ENCODE data around the gene ACTR1B.
"Not testable (repeated sequence)": the region's sequence is repeated elsewhere in the genome, so short reads cannot be mapped to it uniquely, and the experiment has no call there.

Gene ACTR1B

GRCh38 chr2:97688062-97688827 is 24.4 kb upstream of the ACTR1B start:
- DNase-seq, result no peak

- DNase-seq, result not testable (repeated sequence)
These were observed 23.4 kb upstream of the ACTR1B start for GRCh38 chr2:97687235-97687634.

GRCh38 chr2:97678298-97678697 is 14.5 kb upstream of the ACTR1B start:
- DNase-seq, result peak; percentile 10

GRCh38 chr2:97677480-97677879 is 13.6 kb upstream of the ACTR1B start:
- no peak for DNase-seq

- no peak for DNase-seq
These were observed 12.8 kb upstream of the ACTR1B start for GRCh38 chr2:97676620-97677019.

GRCh38 chr2:97675430-97676113 is 11.7 kb upstream of the ACTR1B start:
- DNase-seq, result no peak

- no peak for DNase-seq
These were observed 10.1 kb upstream of the ACTR1B start for GRCh38 chr2:97673915-97674283.

- DNase-seq, result no peak
These were observed 9.5 kb upstream of the ACTR1B start for GRCh38 chr2:97673182-97673914.

- DNase-seq, result not testable (repeated sequence)
These were observed 8.8 kb upstream of the ACTR1B start for GRCh38 chr2:97672606-97673140.

GRCh38 chr2:97671526-97671925 is 7.7 kb upstream of the ACTR1B start:
- DNase-seq, result no peak

GRCh38 chr2:97670471-97670870 is 6.6 kb upstream of the ACTR1B start:
- no peak for DNase-seq

GRCh38 chr2:97669448-97669847 is 5.6 kb upstream of the ACTR1B start, which contains the start of gene C2orf92:
Gene C2orf92 (plus strand): TSS chr2:97669713. CDS start chr2:97669789, 76 bp downstream.
- no peak for DNase-seq

- peak; percentile 58 for DNase-seq
These were observed 759 bp upstream of the ACTR1B start for GRCh38 chr2:97664636-97664970.

- no peak for DNase-seq
These were observed 250 bp downstream of the ACTR1B start for GRCh38 chr2:97663626-97663961.

- DNase-seq, result peak; percentile 59
These were observed 784 bp downstream of the ACTR1B start for GRCh38 chr2:97662895-97663625.

GRCh38 chr2:97662386-97662894 is 1.4 kb downstream of the ACTR1B start:
- DNase-seq, result no peak

- no peak for DNase-seq
These were observed 1.9 kb downstream of the ACTR1B start for GRCh38 chr2:97661927-97662326.

GRCh38 chr2:97660775-97661389 is 3.0 kb downstream of the ACTR1B start:
- no peak for DNase-seq

GRCh38 chr2:97660044-97660774 is 3.6 kb downstream of the ACTR1B start:
- no peak for DNase-seq

GRCh38 chr2:97659256-97660043 is 4.4 kb downstream of the ACTR1B start:
- no peak for DNase-seq

GRCh38 chr2:97658691-97659157 is 5.1 kb downstream of the ACTR1B start:
- no peak for DNase-seq
